ENCODE data around the gene LIPG. TPM values are rescaled to one million over a fixed set of nuclear protein-coding genes. Genes with fewer than 3 reads are reported as not detected.

Gene LIPG
- total RNA-seq, 4 donors from 2014 or later: 4.9 to 11.5 (median 6.9) TPM

GRCh38 chr18:49596687-49597086 lies 34.8 kb downstream of the LIPG start:
- H3K4me3 ChIP-seq: no peak overlapping the region
- no peak overlapping the region for H3K27ac ChIP-seq
- H3K4me1 ChIP-seq: peaks cover 0 to 7% (median 2%) of the 10 kb centered on the region in 4 donors
- in situ Hi-C loops (cut with MboI; ENCODE audit: low pct_ligation_motif_present in 1 of 4, low pct_unique_long_range_greater_than_20kb in 1 of 4, low sequenced_read_pairs in 3 of 4): no loop called here
- TF ChIP-seq EP300 (IDR thresholded peaks at IDR 0.05; ENCODE audit: low read depth) (no peak), CTCF (IDR thresholded peaks at IDR 0.05) (no peak), POLR2A (IDR thresholded peaks at IDR 0.05) (no peak), POLR2AphosphoS5 (IDR thresholded peaks at IDR 0.05) (no peak)
- H3K27me3 ChIP-seq: no peaks in the 10 kb centered on the region
- H3K9me3 ChIP-seq: no peaks in the 10 kb centered on the region
- 47 to 64% methylated on average over 3 of the region's 3 CpGs for WGBS, 2 donors (ENCODE audit: low coverage in 1 of 2)
- no peak for DNase-seq
- intact Hi-C loops (cut with DNase I; ENCODE audit: low total_unique reads): no loop called here
- H3K36me3 ChIP-seq: no peaks in the 10 kb centered on the region

GRCh38 chr18:49597157-49597931 lies 35.5 kb downstream of the LIPG start:
- H3K9me3 ChIP-seq: no peaks in the 10 kb centered on the region
- H3K27me3 ChIP-seq: no peaks in the 10 kb centered on the region
- DNase-seq: no peak
- intact Hi-C loops (cut with DNase I; ENCODE audit: low total_unique reads): no loop called here
- in situ Hi-C loops (cut with MboI; ENCODE audit: low pct_ligation_motif_present in 1 of 4, low pct_unique_long_range_greater_than_20kb in 1 of 4, low sequenced_read_pairs in 3 of 4): no loop called here
- H3K4me1 ChIP-seq: peaks cover 0 to 3% (median under 1%) of the 10 kb centered on the region in 4 donors
- H3K36me3 ChIP-seq: no peaks in the 10 kb centered on the region
- WGBS, 2 donors (ENCODE audit: low coverage in 1 of 2): 66 to 74% methylated on average over 2 to 8 of the region's 8 CpGs
- H3K4me3 ChIP-seq: no peak overlapping the region
- H3K27ac ChIP-seq: no peak overlapping the region
- TF ChIP-seq POLR2A (IDR thresholded peaks at IDR 0.05): no peak
- TF ChIP-seq EP300 (IDR thresholded peaks at IDR 0.05; ENCODE audit: low read depth): no peak
- TF ChIP-seq CTCF (IDR thresholded peaks at IDR 0.05): no peak
- TF ChIP-seq POLR2AphosphoS5 (IDR thresholded peaks at IDR 0.05): no peak

GRCh38 chr18:49601211-49601610 lies 39.4 kb downstream of the LIPG start:
- Histone ChIP-seq H3K27me3 (no peaks in the 10 kb centered on the region), H3K4me1 (no peaks in the 10 kb centered on the region), H3K27ac (no peak overlapping the region), H3K9me3 (peaks cover 7 to 8% of the 10 kb centered on the region in 2 donors), H3K4me3 (no peak overlapping the region), H3K36me3 (no peaks in the 10 kb centered on the region)
- WGBS, 2 donors (ENCODE audit: low coverage in 1 of 2): 83% methylated on average over 1 to 4 of the region's 4 CpGs
- no peak for DNase-seq
- in situ Hi-C loops (cut with MboI; ENCODE audit: low pct_ligation_motif_present in 1 of 4, low pct_unique_long_range_greater_than_20kb in 1 of 4, low sequenced_read_pairs in 3 of 4) (no loop called here), intact Hi-C loops (cut with DNase I; ENCODE audit: low total_unique reads) (no loop called here)
- TF ChIP-seq POLR2AphosphoS5 (IDR thresholded peaks at IDR 0.05): no peak
- no peak for TF ChIP-seq POLR2A (IDR thresholded peaks at IDR 0.05)
- TF ChIP-seq EP300 (IDR thresholded peaks at IDR 0.05; ENCODE audit: low read depth): no peak
- TF ChIP-seq CTCF (IDR thresholded peaks at IDR 0.05): no peak

GRCh38 chr18:49608366-49609255 lies 46.8 kb downstream of the LIPG start:
- H3K4me3 ChIP-seq: no peak overlapping the region
- WGBS, 2 donors (ENCODE audit: low coverage in 1 of 2): 80 to 87% methylated on average over 2 to 4 of the region's 4 CpGs
- H3K27ac ChIP-seq: no peak overlapping the region
- H3K9me3 ChIP-seq: peaks cover 7 to 8% of the 10 kb centered on the region in 2 donors
- H3K36me3 ChIP-seq: no peaks in the 10 kb centered on the region
- in situ Hi-C loops (cut with MboI; ENCODE audit: low pct_ligation_motif_present in 1 of 4, low pct_unique_long_range_greater_than_20kb in 1 of 4, low sequenced_read_pairs in 3 of 4): no loop called here
- H3K27me3 ChIP-seq: no peaks in the 10 kb centered on the region
- intact Hi-C loops (cut with DNase I; ENCODE audit: low total_unique reads): no loop called here
- peaks cover 0 to under 1% (median 0%) of the 10 kb centered on the region in 4 donors for H3K4me1 ChIP-seq
- no peak for DNase-seq
- no peak for TF ChIP-seq POLR2AphosphoS5 (IDR thresholded peaks at IDR 0.05)
- TF ChIP-seq POLR2A (IDR thresholded peaks at IDR 0.05): no peak
- no peak for TF ChIP-seq CTCF (IDR thresholded peaks at IDR 0.05)
- TF ChIP-seq EP300 (IDR thresholded peaks at IDR 0.05; ENCODE audit: low read depth): no peak
